Fibroblast of peridontal ligament (primary cell): ENCODE measurements around the gene PBX3.

ENCODE experiments used
- DNase-seq: peaks from one replicate; pipeline ENCODE4 v3.0.0-alpha.2; 2010; ENCODE audit errors: extremely low read depth

The PBX3 gene

GRCh38 chr9:125948887-125949596, 201.9 kb downstream of the PBX3 start:
- no peak for DNase-seq

GRCh38 chr9:125949703-125950460, 202.7 kb downstream of the PBX3 start:
- DNase-seq = peak; percentile 37

GRCh38 chr9:125950880-125951471, 203.8 kb downstream of the PBX3 start:
- no peak for DNase-seq

- no peak for DNase-seq
Measured at GRCh38 chr9:125953314-125954019, 206.3 kb downstream of the PBX3 start.

GRCh38 chr9:125956102-125956501, 208.9 kb downstream of the PBX3 start:
- DNase-seq = no peak

- DNase-seq = no peak
Measured at GRCh38 chr9:125959315-125959714, 212.1 kb downstream of the PBX3 start.

GRCh38 chr9:125959951-125960619, 212.9 kb downstream of the PBX3 start:
- no peak for DNase-seq

- no peak for DNase-seq
Measured at GRCh38 chr9:125960626-125961025, 213.5 kb downstream of the PBX3 start.

- no peak for DNase-seq
Measured at GRCh38 chr9:125961072-125961471, 213.9 kb downstream of the PBX3 start.

- no peak for DNase-seq
Measured at GRCh38 chr9:125963932-125964331, 216.8 kb downstream of the PBX3 start.

- DNase-seq = no peak
Measured at GRCh38 chr9:125964702-125965225, 217.6 kb downstream of the PBX3 start.

- no peak for DNase-seq
Measured at GRCh38 chr9:125965477-125965876, 218.3 kb downstream of the PBX3 start.

GRCh38 chr9:125966466-125966865, 219.3 kb downstream of the PBX3 start:
- DNase-seq = no peak

GRCh38 chr9:125966959-125967711, 220.0 kb downstream of the PBX3 start:
- DNase-seq = no peak

GRCh38 chr9:125968714-125969374, 221.7 kb downstream of the PBX3 start:
- no peak for DNase-seq

- DNase-seq = no peak
Measured at GRCh38 chr9:125969462-125969861, 222.3 kb downstream of the PBX3 start.

- DNase-seq = no peak
Measured at GRCh38 chr9:125969868-125970267, 222.7 kb downstream of the PBX3 start.

- no peak for DNase-seq
Measured at GRCh38 chr9:125970340-125970739, 223.2 kb downstream of the PBX3 start.

GRCh38 chr9:125971050-125971449, 223.9 kb downstream of the PBX3 start:
- DNase-seq = no peak
